ENCODE data around the gene ZIC1.

Gene ZIC1

DNA sequence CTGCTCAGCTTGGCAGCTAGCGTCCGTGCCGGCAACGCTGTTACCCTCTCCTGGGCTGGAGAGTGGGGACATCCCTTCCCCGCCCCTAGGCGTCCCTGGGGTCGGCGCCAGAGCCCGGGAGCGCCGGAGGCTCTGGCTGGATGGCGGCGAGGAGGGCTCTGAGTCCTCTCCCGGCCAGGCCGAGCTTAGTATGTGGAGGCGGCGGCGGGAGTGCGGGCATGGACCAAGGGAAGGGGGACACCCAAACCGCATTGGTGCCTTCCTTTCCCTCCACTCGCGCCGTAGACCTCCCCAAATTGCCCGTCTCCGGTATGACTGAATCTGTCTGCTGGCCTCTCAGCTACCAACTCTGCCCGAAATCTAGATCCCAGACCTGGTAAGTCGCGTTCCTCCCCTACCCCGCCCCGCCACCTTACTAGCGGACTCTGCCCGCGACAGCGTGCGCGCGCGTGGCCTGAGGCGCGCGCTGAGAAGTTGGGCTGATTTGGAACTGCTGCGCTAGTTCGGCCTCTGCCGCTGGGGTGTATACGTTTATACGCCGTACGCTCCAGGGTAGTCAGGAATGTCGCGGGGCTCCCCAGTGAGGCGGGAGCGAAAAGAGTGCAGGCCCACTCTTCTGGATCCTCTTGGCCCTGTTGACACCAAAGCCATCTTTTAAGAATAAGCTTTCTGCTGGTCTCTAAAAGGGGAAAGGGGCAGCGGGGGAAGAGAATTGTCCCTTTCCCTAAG lies 12.2 kb downstream of the ZIC1 start:
- no peak for DNase-seq (ENCODE audit: low read depth in 2 of 2, low spot score in 1 of 2)

DNA sequence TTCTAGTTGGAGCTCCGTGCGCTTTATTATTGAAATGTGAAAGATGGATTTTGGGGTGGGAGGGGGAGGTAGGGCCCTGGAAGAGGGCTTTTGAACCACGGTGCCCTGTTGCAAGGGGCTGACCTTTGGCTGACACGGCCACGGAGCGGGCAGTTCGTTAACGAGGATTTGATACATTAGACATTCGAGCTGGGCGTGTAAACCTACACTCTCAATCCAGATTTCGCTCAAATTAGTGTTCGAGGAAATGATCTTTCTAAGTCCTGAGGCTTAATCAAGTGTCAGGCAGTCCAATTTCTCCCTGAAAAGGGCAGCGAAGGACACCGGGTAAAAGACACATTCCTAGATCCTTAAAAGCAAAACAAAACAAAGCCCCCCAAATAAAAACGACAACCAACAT lies 13.0 kb downstream of the ZIC1 start:
- DNase-seq (ENCODE audit: low read depth in 2 of 2, low spot score in 1 of 2): no peak

DNA sequence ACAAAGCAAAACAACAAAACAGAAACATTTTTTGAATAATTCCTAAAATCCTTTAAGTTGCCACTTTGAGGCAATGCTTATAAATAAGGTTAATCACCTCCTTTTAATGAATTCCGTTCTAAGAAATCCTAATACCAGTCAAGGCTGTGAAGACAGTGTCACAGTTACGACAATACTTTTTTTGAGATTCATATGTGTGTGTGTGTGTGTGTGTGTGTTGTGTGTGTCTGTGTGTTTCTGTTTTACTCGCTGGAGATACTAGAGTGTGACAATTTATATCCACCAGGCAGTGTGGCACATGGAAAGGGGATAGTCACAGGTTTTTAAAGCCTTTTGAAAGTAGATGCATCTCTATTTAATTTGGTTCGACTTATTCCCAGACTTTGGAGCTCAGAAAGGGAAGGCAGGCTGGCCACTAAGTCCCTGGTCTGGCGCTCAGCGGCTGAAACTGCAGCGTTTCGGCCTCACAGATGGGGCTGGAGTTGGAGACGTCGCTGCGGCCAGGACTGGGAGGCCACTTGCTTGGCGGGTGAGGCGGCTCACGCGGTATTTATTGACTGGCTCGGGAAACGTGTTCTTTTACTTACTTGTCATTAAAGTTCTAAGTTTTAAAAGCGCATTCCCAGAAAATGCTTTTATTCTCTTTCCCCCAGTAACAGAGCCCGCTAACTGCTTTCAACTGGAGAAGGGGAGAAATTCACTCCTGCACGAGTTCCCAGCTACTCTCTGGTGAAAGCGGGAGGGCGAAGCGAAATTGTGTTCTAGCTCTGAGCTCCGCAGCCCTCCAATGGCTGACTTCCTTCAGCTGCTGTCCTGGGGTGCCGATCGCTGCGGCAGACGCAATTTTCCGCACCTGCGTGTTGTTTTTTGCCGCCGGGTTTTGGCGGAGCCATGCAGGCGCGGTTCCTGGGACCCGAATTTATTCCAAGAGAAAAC lies 13.7 kb downstream of the ZIC1 start:
- no peak for DNase-seq (ENCODE audit: low read depth in 2 of 2, low spot score in 1 of 2)

DNA sequence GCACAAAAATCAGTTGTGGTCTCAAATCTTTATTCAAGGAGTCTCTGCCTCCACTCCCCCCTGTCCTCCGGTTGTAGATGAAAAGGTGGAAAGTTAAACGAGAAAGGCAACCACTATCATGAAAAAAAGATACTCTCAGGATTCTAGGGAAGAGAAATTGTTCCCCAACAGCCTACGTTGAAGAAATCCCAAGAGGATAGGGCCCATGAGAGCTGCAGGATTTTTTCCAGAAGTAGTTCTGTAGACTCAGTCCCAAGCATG lies 14.3 kb downstream of the ZIC1 start:
- no peak for DNase-seq (ENCODE audit: low read depth in 2 of 2, low spot score in 1 of 2)

DNA sequence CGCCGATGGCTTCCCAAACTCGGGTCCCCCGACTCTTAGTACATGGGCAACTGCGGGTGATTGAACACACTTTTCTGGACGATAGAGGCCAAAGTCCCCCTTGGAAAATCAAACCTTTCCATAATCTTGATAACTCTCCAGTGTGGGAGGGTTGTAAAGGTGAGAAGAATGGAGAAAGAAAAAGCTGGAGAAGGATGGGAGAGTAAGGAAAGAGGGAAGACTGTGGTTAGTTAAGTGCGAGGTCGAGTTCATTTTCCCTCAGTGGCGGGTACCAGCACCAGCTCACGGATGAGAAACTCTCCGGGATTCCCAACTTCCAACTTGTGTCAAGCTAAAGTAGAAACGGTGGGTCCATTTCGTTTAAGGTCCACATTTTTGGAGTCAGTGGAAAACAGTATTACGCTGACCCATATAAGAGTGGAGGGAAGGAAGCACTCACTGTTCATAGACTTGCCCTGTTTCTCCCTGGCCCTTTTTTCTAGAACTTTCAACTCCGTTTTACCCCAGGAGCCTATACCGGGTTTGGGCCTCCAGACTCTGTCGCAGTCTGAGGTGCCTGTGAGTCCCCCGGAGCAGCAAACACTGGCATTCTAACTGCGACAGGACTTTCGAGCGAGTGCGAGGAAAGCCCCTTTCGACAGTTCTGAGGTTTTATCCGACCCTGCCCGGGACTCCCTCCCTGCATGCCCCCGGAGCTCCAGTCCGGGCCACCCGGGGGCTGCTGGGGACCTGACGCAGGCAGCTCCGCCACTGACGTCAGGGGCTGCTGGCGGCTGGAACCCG lies 14.8 kb downstream of the ZIC1 start:
- no peak for DNase-seq (ENCODE audit: low read depth in 2 of 2, low spot score in 1 of 2)

DNA sequence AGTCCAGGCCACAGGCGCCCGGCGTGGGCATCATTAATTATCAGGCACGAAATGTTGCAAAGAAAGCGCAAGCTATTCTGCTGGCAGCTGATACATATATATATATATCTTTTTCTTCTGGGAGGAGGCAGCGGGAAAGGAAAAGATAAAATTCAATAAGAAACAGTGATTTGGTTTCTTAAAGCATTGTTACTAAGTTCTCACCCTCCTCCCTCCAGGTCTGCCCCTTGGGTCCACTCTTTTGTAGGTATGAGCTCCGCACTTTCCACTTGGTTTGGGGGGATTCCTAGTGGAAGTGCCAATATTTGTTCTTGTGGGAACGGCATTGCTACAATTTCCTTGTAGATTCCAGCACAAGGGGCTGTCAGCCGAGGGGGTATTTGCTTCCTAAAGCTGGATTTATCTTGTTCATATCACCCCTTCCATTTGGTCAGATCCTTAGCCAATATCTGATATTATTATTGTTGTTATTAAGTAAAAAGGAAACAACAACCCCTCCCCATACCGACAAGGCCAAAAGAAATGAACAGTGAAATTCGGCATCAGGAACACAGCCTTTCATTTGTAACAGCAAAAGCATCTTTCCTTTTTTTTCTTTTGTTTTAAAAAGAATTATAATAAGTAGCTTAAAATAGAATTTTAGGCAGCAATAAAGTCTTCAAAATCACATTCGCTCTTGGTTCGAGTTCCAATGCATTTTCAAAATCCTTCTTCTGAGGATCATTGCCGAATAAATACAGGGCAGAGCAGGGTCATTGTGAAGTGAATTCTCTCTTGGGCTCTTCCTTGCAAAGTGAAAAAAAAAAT lies 15.6 kb downstream of the ZIC1 start:
- no peak for DNase-seq (ENCODE audit: low read depth in 2 of 2, low spot score in 1 of 2)

DNA sequence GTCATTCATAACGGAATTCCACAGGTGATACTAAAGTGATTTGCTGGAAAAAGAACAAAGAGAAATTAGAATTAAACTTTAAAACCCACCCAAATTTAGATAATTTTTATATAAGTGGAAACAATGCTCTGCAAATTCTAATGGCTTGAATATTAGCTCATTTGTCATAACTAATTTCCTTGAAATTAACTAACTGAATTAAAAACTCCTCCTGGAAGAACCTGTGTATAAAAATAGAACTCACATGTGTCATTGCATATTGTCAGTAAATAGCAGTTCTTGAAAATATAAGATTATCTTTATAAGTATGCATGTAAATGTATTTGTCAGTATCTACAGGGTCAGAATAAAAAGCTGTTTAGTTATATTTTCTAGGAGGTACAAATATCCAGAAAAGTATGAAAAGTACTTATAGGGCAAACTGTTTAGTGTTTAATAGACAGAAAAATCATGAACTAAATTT lies 16.3 kb downstream of the ZIC1 start:
- DNase-seq (ENCODE audit: low read depth in 2 of 2, low spot score in 1 of 2): no peak

DNA sequence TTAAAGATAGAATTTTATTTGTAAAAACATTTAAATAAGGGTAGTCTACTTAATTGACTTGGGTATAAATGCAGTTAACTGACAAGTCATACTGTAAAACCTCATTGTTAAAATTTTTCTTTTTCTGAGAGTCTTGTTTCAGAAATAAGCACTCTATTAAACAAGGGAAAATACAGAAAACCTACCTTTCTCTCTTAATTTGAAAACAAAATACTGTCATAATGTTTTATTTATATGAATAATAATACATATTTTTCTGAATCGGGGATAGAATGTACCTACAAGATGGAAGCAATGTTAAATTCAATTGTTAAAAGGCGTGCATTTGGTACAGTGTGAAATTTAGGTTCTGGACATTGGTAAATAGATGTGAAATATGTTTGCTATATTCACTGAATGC lies 17.8 kb downstream of the ZIC1 start:
- DNase-seq (ENCODE audit: low read depth in 2 of 2, low spot score in 1 of 2): no peak

DNA sequence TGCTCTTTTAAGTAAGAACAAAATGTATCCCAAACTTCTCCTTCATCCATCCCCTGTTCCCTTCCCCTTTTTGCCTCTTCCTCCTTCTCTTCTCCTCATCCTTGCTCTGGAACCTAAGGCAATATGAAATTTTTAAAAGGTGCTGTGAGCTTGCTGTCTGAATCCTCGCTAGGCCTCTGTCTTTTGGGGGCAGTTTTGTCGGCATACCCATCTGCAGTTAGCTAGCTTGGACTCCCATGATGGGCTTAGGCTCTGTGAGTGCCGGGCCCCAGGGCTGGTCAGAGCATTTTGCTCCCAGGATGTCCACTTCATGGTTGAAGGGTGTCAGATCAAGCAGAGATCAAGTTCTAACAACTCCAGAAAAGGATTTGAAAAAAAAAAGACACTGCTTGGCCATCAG lies 18.6 kb downstream of the ZIC1 start:
- DNase-seq (ENCODE audit: low read depth in 2 of 2, low spot score in 1 of 2): no peak

DNA sequence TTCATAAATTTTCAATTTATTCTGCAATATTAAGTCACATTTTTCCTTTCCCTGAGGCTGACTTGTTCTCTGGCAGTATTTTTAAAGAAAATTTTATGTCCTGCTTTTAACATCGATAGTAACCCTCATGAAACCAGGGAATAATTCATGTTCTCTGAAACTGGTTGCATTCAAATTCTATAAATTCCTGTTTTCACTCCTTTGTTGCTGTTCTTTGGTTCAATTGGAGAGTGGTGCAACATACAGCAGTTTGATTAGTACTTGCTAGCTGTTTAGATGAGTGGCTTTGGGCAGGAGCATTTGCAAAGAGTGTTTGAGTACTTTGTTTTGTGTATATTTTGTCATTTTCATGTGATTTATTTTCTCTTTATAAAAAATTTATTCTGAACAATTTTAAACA lies 19.2 kb downstream of the ZIC1 start:
- DNase-seq (ENCODE audit: low read depth in 2 of 2, low spot score in 1 of 2): no peak

DNA sequence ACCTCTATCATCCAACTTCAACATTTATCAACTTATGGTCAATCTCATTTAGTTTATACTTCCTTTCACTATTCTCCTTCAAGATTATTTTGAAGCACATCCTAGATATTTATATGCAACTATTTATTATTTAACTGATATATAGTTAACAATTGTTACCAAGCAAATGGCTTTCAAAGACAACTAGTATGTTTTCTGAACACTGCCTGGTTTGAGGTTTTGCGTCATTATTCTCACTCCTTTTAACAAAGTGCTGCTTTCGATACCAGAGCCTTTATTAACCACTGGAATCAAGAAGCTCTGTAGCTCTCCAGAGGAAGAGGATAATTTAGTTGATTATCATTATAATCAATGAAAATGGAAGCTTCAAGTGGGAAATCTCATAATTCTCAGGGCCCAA lies 19.6 kb downstream of the ZIC1 start:
- no peak for DNase-seq (ENCODE audit: low read depth in 2 of 2, low spot score in 1 of 2)

DNA sequence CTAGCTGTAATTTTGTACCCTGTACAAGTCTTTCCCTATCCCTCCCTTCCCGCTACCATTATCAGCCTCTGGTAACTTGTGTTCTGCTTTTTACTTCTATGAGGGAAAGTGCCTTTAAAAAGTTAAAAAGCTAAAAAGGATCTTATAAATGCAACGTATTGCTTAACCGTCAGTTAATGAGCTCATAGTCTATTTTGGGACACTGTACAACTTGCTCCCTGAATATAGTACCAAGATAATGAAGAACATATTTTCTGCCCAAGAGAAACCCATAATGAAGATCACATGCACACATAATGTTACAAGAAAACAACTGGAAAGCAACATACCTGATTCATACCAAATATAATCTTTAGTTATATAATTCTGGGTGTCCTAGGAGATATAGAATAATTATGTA lies 22.6 kb downstream of the ZIC1 start:
- DNase-seq (ENCODE audit: low read depth in 2 of 2, low spot score in 1 of 2): no peak

DNA sequence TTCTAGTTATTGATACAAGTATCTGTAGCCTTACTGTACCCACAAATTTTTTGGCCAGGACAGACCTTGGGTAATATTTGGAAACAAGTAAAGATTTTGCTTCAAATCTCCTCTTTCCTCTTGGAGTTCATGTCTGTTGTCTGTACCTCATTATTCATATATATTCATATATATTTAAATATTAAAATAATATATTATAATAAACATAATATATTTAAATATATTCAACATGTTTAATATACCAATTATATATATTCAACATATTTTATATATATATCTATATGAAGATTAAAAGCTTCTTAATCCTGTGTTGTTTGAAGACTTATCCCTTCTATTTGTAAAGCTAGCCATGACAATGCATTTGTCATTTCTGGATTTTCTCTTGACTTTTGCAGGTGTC lies 38.1 kb downstream of the ZIC1 start:
- DNase-seq (ENCODE audit: low read depth in 2 of 2, low spot score in 1 of 2): no peak

DNA sequence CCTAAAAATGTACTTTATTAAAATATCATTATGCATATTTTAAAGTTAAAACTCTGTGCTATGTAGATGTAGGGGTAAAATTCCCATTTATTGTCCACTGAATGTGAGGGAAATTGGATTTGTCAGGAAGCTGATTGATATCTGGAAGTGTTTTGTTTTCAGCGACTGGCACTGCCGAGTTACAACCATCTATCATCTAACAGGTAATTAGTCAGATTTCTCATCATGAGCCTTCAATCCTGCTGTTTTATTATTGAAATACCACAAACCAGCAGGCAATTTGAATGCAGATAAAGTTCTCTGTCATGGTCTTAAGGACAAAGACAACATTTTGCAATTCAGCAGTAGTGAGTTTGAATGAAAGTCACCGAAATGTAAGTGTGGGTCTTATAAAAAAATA lies 40.5 kb downstream of the ZIC1 start:
- DNase-seq (ENCODE audit: low read depth in 2 of 2, low spot score in 1 of 2): no peak

DNA sequence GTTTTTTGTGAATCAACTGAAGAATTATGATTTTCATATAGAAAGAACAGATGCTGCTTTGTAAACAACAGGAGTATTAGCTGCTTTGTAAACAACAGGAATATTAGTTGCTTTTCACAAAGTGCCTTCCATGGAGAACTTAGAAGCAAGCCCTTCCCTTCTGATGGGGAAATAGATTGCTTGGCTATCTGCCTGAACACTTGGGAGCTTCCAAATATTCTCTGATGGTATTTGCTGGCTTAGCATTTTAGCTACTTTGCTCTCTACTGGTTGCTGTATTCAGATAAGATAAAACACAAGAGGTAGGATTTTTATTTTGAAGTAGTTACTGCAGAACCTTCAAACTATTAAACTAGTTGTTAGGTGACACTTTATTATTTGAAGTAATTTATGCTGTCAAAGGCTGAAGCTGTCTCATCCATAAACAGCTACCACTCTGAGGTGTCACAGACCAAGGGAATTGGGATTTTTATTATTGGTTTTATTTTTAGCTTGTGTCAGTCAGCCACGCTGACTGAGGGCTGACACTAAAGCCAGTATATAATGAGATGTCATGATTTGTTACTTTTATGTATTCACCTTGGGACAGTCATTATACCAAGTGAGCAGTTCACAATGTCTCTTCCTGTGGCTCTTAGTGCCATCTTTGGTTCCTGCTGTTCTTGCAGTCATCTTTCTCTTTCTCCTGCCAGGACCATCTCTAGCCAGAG lies 50.0 kb downstream of the ZIC1 start:
- no peak for DNase-seq (ENCODE audit: low read depth in 2 of 2, low spot score in 1 of 2)

DNA sequence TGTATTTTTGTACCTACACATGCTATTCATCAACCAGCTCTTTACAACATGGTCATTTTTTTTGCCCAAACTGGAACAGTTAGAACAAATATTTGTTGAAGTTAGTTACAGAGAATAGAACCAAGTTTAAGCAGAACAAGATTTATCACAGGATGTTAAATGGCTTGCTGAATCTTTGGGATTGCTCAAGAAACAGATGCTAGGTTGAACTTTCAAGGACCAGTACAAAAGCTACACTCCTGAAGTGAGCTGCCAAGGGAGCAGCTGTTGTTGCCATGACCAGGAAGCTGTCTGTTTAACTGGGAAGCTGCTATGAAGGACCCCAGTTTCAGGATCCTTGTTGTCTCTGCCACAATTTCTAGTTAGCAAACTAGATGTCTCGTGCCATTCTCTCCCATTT lies 53.7 kb downstream of the ZIC1 start:
- no peak for DNase-seq (ENCODE audit: low read depth in 2 of 2, low spot score in 1 of 2)

All from stimulated activated CD8-positive, alpha-beta memory T cell treated with anti-CD3 and anti-CD28 coated beads, Interleukin-4, amount 100 ng/mL, for 4 hours (primary cell).